GM23338 (cell line): ENCODE data around the gene NANOGP8.

Experiments
- EZH2 ChIP-seq: fragments of 200-600 bp; sonication (generic); IDR thresholded peaks from one replicate; pipeline ENCODE4 v1.8.0; 2017; ENCODE audit warnings: antibody characterized with exemption, mild to moderate bottlenecking, low read depth; ENCODE audit not compliant: unreplicated experiment
- JUNB ChIP-seq: IDR thresholded peaks from one replicate; pipeline ENCODE4 v1.6.1; 2016; ENCODE audit warnings: antibody characterized with exemption; ENCODE audit not compliant: unreplicated experiment

DNA sequence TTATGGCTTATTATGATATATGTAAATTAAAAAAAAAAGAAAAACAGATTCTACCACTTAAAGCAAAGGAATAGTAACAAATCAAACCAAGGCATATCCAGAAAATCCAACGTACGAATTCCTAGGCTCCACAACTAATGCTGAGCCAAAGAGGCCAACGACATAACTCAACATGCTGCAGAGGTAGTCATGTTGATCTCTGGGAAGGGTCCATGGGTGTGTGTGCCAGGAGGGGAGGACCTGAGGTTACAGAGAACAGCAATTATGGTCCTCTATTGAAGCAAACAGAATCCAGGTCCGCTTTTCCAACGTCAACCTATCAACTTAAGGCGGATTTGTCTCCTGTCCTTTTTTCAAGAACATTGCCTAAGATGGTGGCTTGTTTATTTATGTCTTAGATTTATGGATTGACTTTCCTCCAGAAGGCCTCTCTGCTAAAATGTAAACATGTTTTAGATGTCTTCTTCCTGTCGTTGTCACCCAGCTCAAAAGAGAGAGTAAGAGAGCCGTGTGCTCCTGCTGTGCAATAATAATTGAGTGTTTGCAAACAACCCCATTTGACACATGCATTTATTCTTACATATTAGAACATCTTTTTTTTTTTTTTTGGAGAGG, 20.4 kb downstream of the NANOGP8 start:
- TF ChIP-seq JUNB, result no peak
- no peak for TF ChIP-seq EZH2
